GM18498 (cell line): ENCODE data around the gene APC2.
"Not testable (repeated sequence)": the region's sequence is repeated elsewhere in the genome, so short reads cannot be mapped to it uniquely, and the experiment has no call there.

Source experiments
- ATAC-seq: cut with Tn5 transposase; IDR thresholded peaks from one replicate; pipeline ENCODE4 v1.9.1; 2021; ENCODE audit warnings: mild to moderate bottlenecking, moderate library complexity; ENCODE audit not compliant: unreplicated experiment

Gene APC2

GRCh38 chr19:1494115-1494815 is 44.3 kb downstream of the APC2 start:
- ATAC-seq, result no peak

- ATAC-seq, result no peak
These were observed 45.3 kb downstream of the APC2 start for GRCh38 chr19:1495051-1495798.

GRCh38 chr19:1495799-1496713 is 46.1 kb downstream of the APC2 start:
- no peak for ATAC-seq

- ATAC-seq, result no peak
These were observed 47.0 kb downstream of the APC2 start for GRCh38 chr19:1496714-1497577.

- ATAC-seq, result no peak
These were observed 47.8 kb downstream of the APC2 start for GRCh38 chr19:1497578-1498235.

GRCh38 chr19:1499231-1499630 is 49.3 kb downstream of the APC2 start:
- not testable (repeated sequence) for ATAC-seq

GRCh38 chr19:1501200-1501595 is 51.3 kb downstream of the APC2 start:
- no peak for ATAC-seq

- ATAC-seq, result no peak
These were observed 52.6 kb downstream of the APC2 start for GRCh38 chr19:1502433-1503088.

- ATAC-seq, result no peak
These were observed 53.4 kb downstream of the APC2 start for GRCh38 chr19:1503089-1503924.

GRCh38 chr19:1503925-1504773 is 54.2 kb downstream of the APC2 start:
- no peak for ATAC-seq

GRCh38 chr19:1505012-1505411 is 55.1 kb downstream of the APC2 start:
- no peak for ATAC-seq

GRCh38 chr19:1505991-1506881 is 56.3 kb downstream of the APC2 start:
- ATAC-seq, result no peak

GRCh38 chr19:1507192-1507660 is 57.3 kb downstream of the APC2 start:
- no peak for ATAC-seq

- no peak for ATAC-seq
These were observed 58.0 kb downstream of the APC2 start for GRCh38 chr19:1507763-1508506.

- ATAC-seq, result no peak
These were observed 58.6 kb downstream of the APC2 start for GRCh38 chr19:1508507-1508856.
